H9 (cell line): ENCODE data around the gene ADGRE1. TPM values are rescaled to one million over a fixed set of nuclear protein-coding genes. Genes with fewer than 3 reads are reported as not detected.

Experiments
- DNase-seq: peaks from one replicate; pipeline ENCODE4 v3.0.0-alpha.2; 2017
- H2AFZ ChIP-seq: one replicate; pipeline ENCODE4 v1.6.1; 2013; ENCODE audit warnings: mild to moderate bottlenecking, low read length, control low read depth, moderate library complexity
- H2AK5ac ChIP-seq: 2 replicates; pipeline ENCODE4 v1.6.1; 2013; ENCODE audit warnings: low read length, control low read depth, mixed read lengths; ENCODE audit not compliant: insufficient read length
- H2BK120ac ChIP-seq: one replicate; pipeline ENCODE4 v1.6.1; 2013; ENCODE audit warnings: low read depth, mild to moderate bottlenecking, low read length, control low read depth, inconsistent platforms; ENCODE audit not compliant: poor library complexity, severe bottlenecking
- H2BK12ac ChIP-seq: 2 replicates; pipeline ENCODE4 v1.6.1; 2013; ENCODE audit warnings: low read length, control low read depth, mixed read lengths, low read depth; ENCODE audit not compliant: insufficient read length
- H2BK15ac ChIP-seq: 2 replicates; pipeline ENCODE4 v1.6.1; 2013; ENCODE audit warnings: low read depth, low read length, control low read depth
- H2BK20ac ChIP-seq: one replicate; pipeline ENCODE4 v1.6.1; 2013; ENCODE audit warnings: low read depth, mild to moderate bottlenecking, low read length, control low read depth, inconsistent platforms; ENCODE audit not compliant: poor library complexity, severe bottlenecking
- H2BK5ac ChIP-seq: 2 replicates; pipeline ENCODE4 v1.6.1; 2013; ENCODE audit warnings: low read length, control low read depth, mixed read lengths; ENCODE audit not compliant: insufficient read length
- H3K14ac ChIP-seq: 2 replicates; pipeline ENCODE4 v1.6.1; 2013; ENCODE audit warnings: low read length, control low read depth; ENCODE audit not compliant: insufficient read depth
- H3K18ac ChIP-seq: 2 replicates; pipeline ENCODE4 v1.6.1; 2013; ENCODE audit warnings: low read depth, mild to moderate bottlenecking, mixed read lengths, low read length, control low read depth; ENCODE audit not compliant: insufficient read length
- H3K23ac ChIP-seq: 2 replicates; pipeline ENCODE4 v1.6.1; 2013; ENCODE audit warnings: low read length, control low read depth, mixed read lengths, low read depth; ENCODE audit not compliant: insufficient read length
- H3K23me2 ChIP-seq: 2 replicates; pipeline ENCODE4 v1.6.1; 2013; ENCODE audit warnings: low read depth, mild to moderate bottlenecking, mixed read lengths, low read length, control low read depth; ENCODE audit not compliant: insufficient read length, poor library complexity, severe bottlenecking
- H3K27ac ChIP-seq: 2 replicates; pipeline ENCODE4 v1.5.1; 2013; ENCODE audit warnings: low read length, control low read depth, mixed read lengths, low read depth; ENCODE audit not compliant: insufficient read length
- H3K27me3 ChIP-seq: 2 replicates; pipeline ENCODE4 v1.6.1; 2013; ENCODE audit warnings: low read length, control low read depth, inconsistent platforms; ENCODE audit not compliant: insufficient read depth
- H3K4ac ChIP-seq: 2 replicates; pipeline ENCODE4 v1.6.1; 2013; ENCODE audit warnings: low read depth, mild to moderate bottlenecking, control low read depth, inconsistent platforms, low read length, moderate library complexity
- H3K4me1 ChIP-seq: 2 replicates; pipeline ENCODE4 v1.6.1; 2013; ENCODE audit warnings: low read length, control low read depth, inconsistent platforms; ENCODE audit not compliant: insufficient read depth
- H3K4me2 ChIP-seq: 2 replicates; pipeline ENCODE4 v1.6.1; 2013; ENCODE audit warnings: low read length, control low read depth, mixed read lengths; ENCODE audit not compliant: insufficient read length, insufficient read depth
- H3K56ac ChIP-seq: 2 replicates; pipeline ENCODE4 v1.6.1; 2013; ENCODE audit warnings: low read depth, mild to moderate bottlenecking, mixed read lengths, low read length, control low read depth; ENCODE audit not compliant: insufficient read length
- H3K79me1 ChIP-seq: 2 replicates; pipeline ENCODE4 v1.6.1; 2013; ENCODE audit warnings: low read depth, mild to moderate bottlenecking, moderate library complexity, low read length, control low read depth, inconsistent platforms; ENCODE audit not compliant: insufficient read depth, poor library complexity, severe bottlenecking
- H3K79me2 ChIP-seq: 2 replicates; pipeline ENCODE4 v1.6.1; 2013; ENCODE audit warnings: low read length, control low read depth, inconsistent platforms; ENCODE audit not compliant: insufficient read depth
- H3K9ac ChIP-seq: 2 replicates; pipeline ENCODE4 v1.6.1; 2013; ENCODE audit warnings: low read length, control low read depth, mixed read lengths; ENCODE audit not compliant: insufficient read length; ENCODE audit errors: extremely low read depth
- H3K9me3 ChIP-seq: one replicate; pipeline ENCODE4 v1.6.1; 2013; ENCODE audit warnings: low read depth, low read length, inconsistent platforms; ENCODE audit not compliant: control insufficient read depth
- H3T11ph ChIP-seq: one replicate; pipeline ENCODE4 v1.6.1; 2013; ENCODE audit warnings: mild to moderate bottlenecking, low read length, control low read depth, inconsistent platforms
- H4K20me1 ChIP-seq: one replicate; pipeline ENCODE4 v1.6.1; 2013; ENCODE audit not compliant: control insufficient read depth, insufficient read length, insufficient read depth
- H4K5ac ChIP-seq: 2 replicates; pipeline ENCODE4 v1.6.1; 2013; ENCODE audit warnings: low read depth, mild to moderate bottlenecking, mixed read lengths, low read length, control low read depth; ENCODE audit not compliant: insufficient read length
- H4K8ac ChIP-seq: replicated peaks from 2 replicates; pipeline ENCODE4 v1.6.1; 2013; ENCODE audit warnings: low read length, control low read depth, mixed read lengths, low read depth; ENCODE audit not compliant: insufficient read length
- H4K91ac ChIP-seq: 2 replicates; pipeline ENCODE4 v1.6.1; 2013; ENCODE audit warnings: low read depth, mild to moderate bottlenecking, moderate library complexity, mixed read lengths, low read length, control low read depth; ENCODE audit not compliant: insufficient read length
- H3K27ac Mint-ChIP-seq, 3 experiments: 2 replicates in 2 of 3; 3 replicates in 1 of 3; pipeline ENCODE4 v1.8.0; 2020 to 2021; ENCODE audit warnings: mixed read lengths in 3 of 3, mild to moderate bottlenecking in 1 of 3, moderate library complexity in 1 of 3
- H3K27me3 Mint-ChIP-seq: 2 replicates; pipeline ENCODE4 v1.8.0; 2021; ENCODE audit warnings: low read depth, mild to moderate bottlenecking, moderate library complexity, mixed read lengths
- H3K36me3 Mint-ChIP-seq, 3 experiments: 2 replicates in 2 of 3; 3 replicates in 1 of 3; pipeline ENCODE4 v1.8.0; 2020 to 2021; ENCODE audit warnings: low read depth in 3 of 3, mixed read lengths in 3 of 3; ENCODE audit not compliant: insufficient read depth in 1 of 3
- H3K4me1 Mint-ChIP-seq, 2 experiments: 2 replicates each; pipeline ENCODE4 v1.8.0; 2020; ENCODE audit warnings: mixed read lengths in 2 of 2
- H3K4me3 Mint-ChIP-seq, 2 experiments: 2 replicates in 1 of 2; 3 replicates in 1 of 2; pipeline ENCODE4 v1.8.0; 2020 to 2021; ENCODE audit warnings: mild to moderate bottlenecking in 2 of 2, mixed read lengths in 2 of 2, moderate library complexity in 1 of 2
- H3K9me3 Mint-ChIP-seq, 2 experiments: 2 replicates in 1 of 2; 3 replicates in 1 of 2; pipeline ENCODE4 v1.8.0; 2020; ENCODE audit warnings: mild to moderate bottlenecking in 2 of 2, mixed read lengths in 2 of 2, moderate library complexity in 1 of 2
- CTCF ChIP-seq: fragments of 200-600 bp; sonication (generic); conservative IDR thresholded peaks from 3 replicates; pipeline ENCODE4 v1.8.0; 2021; ENCODE audit warnings: antibody characterized with exemption, mild to moderate bottlenecking
- WGBS: extraction: QIAGEN DNeasy Blood & Tissue Kit; methylation state at CpG from one replicate; pipeline ENCODE4 v1.1.7; 2013; ENCODE audit warnings: missing lambda C conversion rate, low lambda C conversion rate, mixed read lengths; ENCODE audit not compliant: insufficient read length; ENCODE audit errors: extremely low coverage; 5-methylcytosine and 5-hydroxymethylcytosine counted together
- total RNA-seq: library from RNA; stranded (reverse); gene quantifications from 2 replicates; pipeline ENCODE4 v1.2.1, GENCODE V29; 2021

The ADGRE1 gene
- total RNA-seq, 1 experiment from 2014 or later: not detected

DNA sequence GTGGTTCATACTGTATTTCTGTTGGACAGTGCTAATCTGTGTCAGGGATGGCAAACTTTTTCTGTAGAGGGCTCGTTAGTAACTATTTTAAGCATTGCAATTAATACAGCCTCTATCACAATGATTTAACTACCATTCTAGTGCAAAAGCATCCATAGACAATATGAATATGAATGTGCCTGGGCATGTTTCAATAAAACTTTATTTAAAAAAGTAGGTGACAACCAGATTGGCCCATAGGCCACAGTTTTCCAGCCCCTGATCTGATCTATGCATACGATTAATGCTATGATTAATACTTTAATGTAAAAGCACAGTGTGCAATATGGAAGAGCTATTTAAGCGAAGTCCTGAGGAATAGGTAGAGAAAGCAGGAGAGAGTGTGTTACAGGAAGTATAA lies 29.6 kb downstream of the ADGRE1 start:
- Histone ChIP-seq H3K9ac (no peak overlapping the region), H3K23ac (no peak overlapping the region), H2BK5ac (no peak overlapping the region), H3K18ac (no peak overlapping the region), H3K4ac (no peak overlapping the region), H3K9me3 (peaks cover 66% of the 10 kb centered on the region), H4K5ac (no peak overlapping the region), H3K4me2 (no peak overlapping the region), H3K4me1 (no peaks in the 10 kb centered on the region), H2AK5ac (no peak overlapping the region), H3K79me2 (no peaks in the 10 kb centered on the region), H3T11ph (no peak overlapping the region), H2BK20ac (no peak overlapping the region), H4K8ac (no peak overlapping the region), H3K27ac (no peak overlapping the region), H3K27me3 (no peaks in the 10 kb centered on the region), H3K79me1 (no peaks in the 10 kb centered on the region), H3K56ac (no peak overlapping the region), H2AFZ (no peak overlapping the region), H3K14ac (no peak overlapping the region), H2BK120ac (no peak overlapping the region), H3K23me2 (no peaks in the 10 kb centered on the region), H2BK15ac (no peak overlapping the region), H4K91ac (no peak overlapping the region), H4K20me1 (no peaks in the 10 kb centered on the region), H2BK12ac (no peak overlapping the region)
- Mint-ChIP-seq H3K27ac (no peak overlapping the region), H3K27me3 (peaks cover 4% of the 10 kb centered on the region), H3K4me3 (no peak overlapping the region), H3K9me3 (peaks cover 86 to 87% of the 10 kb centered on the region in 2 experiments), H3K4me1 (no peaks in the 10 kb centered on the region), H3K36me3 (peaks cover 13 to 32% (median 20%) of the 10 kb centered on the region in 3 experiments; a peak in 6 of 7 replicates)
- WGBS: no CpG with 5 or more reads among the region's 3 CpGs
- DNase-seq: no peak
- no peak for TF ChIP-seq CTCF
